ENCODE data around the gene TTLL8.

GRCh38 chr22:49998718-49999062 lies 59.4 kb downstream of the TTLL8 start:
- TF ChIP-seq CTCF (IDR thresholded peaks at IDR 0.05) (no peak), POLR2AphosphoS5 (IDR thresholded peaks at IDR 0.05) (no peak)
